Measurements from ENCODE around the gene IPO13.

IPO13 gene

GRCh38 chr1:43986712-43987111 is 40.0 kb downstream of the IPO13 start:
- Histone ChIP-seq H3K4me2 (ENCODE audit: low read depth, low read length, poor library complexity, severe bottlenecking) (no peak overlapping the region), H3K9me2 (replicated peaks; ENCODE audit: insufficient read depth, low read length) (no peaks in the 10 kb centered on the region), H3F3A (ENCODE audit: insufficient read depth) (peaks cover 10% of the 10 kb centered on the region; the same call in 1 of the 2 replicates), H3K79me2 (ENCODE audit: insufficient read depth, low read length) (no peaks in the 10 kb centered on the region; the same call in 1 of the 2 replicates), H3K9ac (ENCODE audit: low read length) (no peak overlapping the region), H3K9me3 (ENCODE audit: insufficient read depth, low read length) (no peaks in the 10 kb centered on the region), H3K27ac (ENCODE audit: low read depth, low read length) (no peak overlapping the region), H4K20me1 (ENCODE audit: low read depth, low read length) (no peaks in the 10 kb centered on the region), H3K4me3 (ENCODE audit: insufficient read depth, low read length, poor library complexity, severe bottlenecking) (no peak overlapping the region), H3K36me3 (ENCODE audit: low read length) (no peaks in the 10 kb centered on the region), H2AFZ (ENCODE audit: low read depth, low read length, severe bottlenecking) (no peak overlapping the region), H3K27me3 (ENCODE audit: low read length) (no peaks in the 10 kb centered on the region)
- TF ChIP-seq, protein P1, sequence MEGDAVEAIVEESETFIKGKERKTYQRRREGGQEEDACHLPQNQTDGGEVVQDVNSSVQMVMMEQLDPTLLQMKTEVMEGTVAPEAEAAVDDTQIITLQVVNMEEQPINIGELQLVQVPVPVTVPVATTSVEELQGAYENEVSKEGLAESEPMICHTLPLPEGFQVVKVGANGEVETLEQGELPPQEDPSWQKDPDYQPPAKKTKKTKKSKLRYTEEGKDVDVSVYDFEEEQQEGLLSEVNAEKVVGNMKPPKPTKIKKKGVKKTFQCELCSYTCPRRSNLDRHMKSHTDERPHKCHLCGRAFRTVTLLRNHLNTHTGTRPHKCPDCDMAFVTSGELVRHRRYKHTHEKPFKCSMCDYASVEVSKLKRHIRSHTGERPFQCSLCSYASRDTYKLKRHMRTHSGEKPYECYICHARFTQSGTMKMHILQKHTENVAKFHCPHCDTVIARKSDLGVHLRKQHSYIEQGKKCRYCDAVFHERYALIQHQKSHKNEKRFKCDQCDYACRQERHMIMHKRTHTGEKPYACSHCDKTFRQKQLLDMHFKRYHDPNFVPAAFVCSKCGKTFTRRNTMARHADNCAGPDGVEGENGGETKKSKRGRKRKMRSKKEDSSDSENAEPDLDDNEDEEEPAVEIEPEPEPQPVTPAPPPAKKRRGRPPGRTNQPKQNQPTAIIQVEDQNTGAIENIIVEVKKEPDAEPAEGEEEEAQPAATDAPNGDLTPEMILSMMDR (IDR thresholded peaks at IDR 0.05; ENCODE audit: insufficient read depth, low read length, poor library complexity, severe bottlenecking), result no peak

DNA sequence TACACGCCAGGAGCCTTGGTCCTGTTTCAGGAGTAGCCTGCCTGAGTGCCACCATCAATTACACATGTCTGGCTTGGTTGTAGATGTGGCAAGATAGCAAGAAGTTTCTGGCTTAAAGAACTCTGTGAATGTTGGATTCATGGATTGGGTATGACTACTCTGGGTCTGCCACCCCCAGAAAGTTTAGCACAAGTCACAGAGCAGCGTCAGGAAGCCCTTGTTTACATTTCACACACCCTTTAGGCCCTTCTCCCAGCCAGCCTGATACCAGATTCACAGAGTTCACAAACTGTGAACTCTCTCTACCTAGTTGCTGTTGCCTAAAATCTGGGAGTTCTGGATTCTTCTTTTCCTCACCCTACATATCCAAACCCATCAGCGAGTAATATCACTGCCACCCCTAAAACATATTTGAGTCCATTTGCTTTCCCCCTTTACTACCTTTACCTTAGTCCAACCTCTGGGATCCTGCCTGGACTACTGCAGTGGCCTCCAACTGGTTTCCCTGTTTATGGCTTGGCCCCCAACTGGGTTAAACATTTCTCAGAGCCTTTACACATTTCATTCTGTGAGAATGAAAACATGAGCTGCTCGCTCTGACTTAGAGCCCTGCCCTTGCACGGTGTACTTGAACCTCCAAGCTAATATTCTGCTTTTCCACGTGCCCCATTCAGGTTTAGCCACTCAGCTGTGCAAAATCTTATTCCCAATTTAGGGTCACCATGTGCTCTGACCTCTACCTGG is 40.6 kb downstream of the IPO13 start:
- Histone ChIP-seq H3K79me2 (ENCODE audit: insufficient read depth, low read length) (no peaks in the 10 kb centered on the region), H3K27ac (ENCODE audit: low read depth, low read length) (no peak overlapping the region), H3K4me3 (ENCODE audit: insufficient read depth, low read length, poor library complexity, severe bottlenecking) (no peak overlapping the region), H3K9ac (ENCODE audit: low read length) (no peak overlapping the region), H3K4me2 (ENCODE audit: low read depth, low read length, poor library complexity, severe bottlenecking) (no peak overlapping the region), H4K20me1 (ENCODE audit: low read depth, low read length) (no peaks in the 10 kb centered on the region), H3K9me3 (ENCODE audit: insufficient read depth, low read length) (no peaks in the 10 kb centered on the region), H3F3A (ENCODE audit: insufficient read depth) (peaks cover 10% of the 10 kb centered on the region; the same call in 1 of the 2 replicates), H3K9me2 (replicated peaks; ENCODE audit: insufficient read depth, low read length) (no peaks in the 10 kb centered on the region), H2AFZ (ENCODE audit: low read depth, low read length, severe bottlenecking) (no peak overlapping the region), H3K36me3 (ENCODE audit: low read length) (no peaks in the 10 kb centered on the region), H3K27me3 (ENCODE audit: low read length) (no peaks in the 10 kb centered on the region)
- TF ChIP-seq, protein P1 (IDR thresholded peaks at IDR 0.05; ENCODE audit: insufficient read depth, low read length, poor library complexity, severe bottlenecking), result no peak
- no peak for TF ChIP-seq EZH2phosphoT487 (conservative IDR thresholded peaks at IDR 0.05; ENCODE audit: low read length)

DNA sequence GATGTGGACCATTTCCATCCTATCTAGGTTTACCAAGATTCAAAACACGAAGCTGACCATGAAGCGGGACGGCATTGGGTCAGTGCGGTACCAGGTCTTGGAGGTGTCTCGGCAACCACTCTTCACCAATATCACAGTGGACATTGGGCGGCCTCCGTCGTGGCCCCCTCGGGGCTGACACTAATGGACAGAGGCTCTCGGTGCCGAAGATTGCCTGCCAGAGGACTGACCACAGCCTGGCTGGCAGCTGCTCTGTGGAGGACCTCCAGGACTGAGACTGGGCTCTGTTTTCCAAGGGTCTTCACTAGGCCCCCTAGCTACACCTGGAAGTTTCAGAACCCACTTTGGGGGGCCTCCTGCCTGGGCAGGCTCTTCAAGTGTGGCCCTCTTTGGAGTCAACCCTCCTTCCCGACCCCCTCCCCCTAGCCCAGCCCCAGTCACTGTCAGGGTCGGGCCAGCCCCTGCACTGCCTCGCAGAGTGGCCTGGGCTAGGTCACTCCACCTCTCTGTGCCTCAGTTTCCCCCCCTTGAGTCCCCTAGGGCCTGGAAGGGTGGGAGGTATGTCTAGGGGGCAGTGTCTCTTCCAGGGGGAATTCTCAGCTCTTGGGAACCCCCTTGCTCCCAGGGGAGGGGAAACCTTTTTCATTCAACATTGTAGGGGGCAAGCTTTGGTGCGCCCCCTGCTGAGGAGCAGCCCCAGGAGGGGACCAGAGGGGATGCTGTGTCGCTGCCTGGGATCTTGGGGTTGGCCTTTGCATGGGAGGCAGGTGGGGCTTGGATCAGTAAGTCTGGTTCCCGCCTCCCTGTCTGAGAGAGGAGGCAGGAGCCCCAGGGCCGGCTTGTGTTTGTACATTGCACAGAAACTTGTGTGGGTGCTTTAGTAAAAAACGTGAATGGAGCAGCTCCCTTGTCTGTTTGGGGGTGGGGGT is 43.8 kb downstream of the IPO13 start:
- Histone ChIP-seq H3K9me2 (replicated peaks; ENCODE audit: insufficient read depth, low read length) (no peaks in the 10 kb centered on the region), H3K4me2 (ENCODE audit: low read depth, low read length, poor library complexity, severe bottlenecking) (peak overlapping the region; percentile 62), H3F3A (ENCODE audit: insufficient read depth) (peaks cover 10% of the 10 kb centered on the region; the same call in 1 of the 2 replicates), H2AFZ (ENCODE audit: low read depth, low read length, severe bottlenecking) (no peak overlapping the region), H3K4me3 (ENCODE audit: insufficient read depth, low read length, poor library complexity, severe bottlenecking) (peak overlapping the region; percentile 55), H3K36me3 (ENCODE audit: low read length) (no peaks in the 10 kb centered on the region), H3K9ac (ENCODE audit: low read length) (peak overlapping the region; percentile 53), H3K9me3 (ENCODE audit: insufficient read depth, low read length) (no peaks in the 10 kb centered on the region), H3K27ac (ENCODE audit: low read depth, low read length) (no peak overlapping the region), H3K27me3 (ENCODE audit: low read length) (no peaks in the 10 kb centered on the region), H3K79me2 (ENCODE audit: insufficient read depth, low read length) (no peaks in the 10 kb centered on the region), H4K20me1 (ENCODE audit: low read depth, low read length) (no peaks in the 10 kb centered on the region)
- no peak for TF ChIP-seq EZH2phosphoT487 (conservative IDR thresholded peaks at IDR 0.05; ENCODE audit: low read length)
- TF ChIP-seq, protein P1 (IDR thresholded peaks at IDR 0.05; ENCODE audit: insufficient read depth, low read length, poor library complexity, severe bottlenecking), result peak; percentile 59

All from SU-DHL-6 (cell line).